GM12875 (cell line): Measurements from ENCODE around the gene AP3B1.

Source experiments
- H3K4me3 ChIP-seq: one replicate; pipeline ENCODE4 v1.5.1; 2011; ENCODE audit warnings: low read depth, low read length, control low read depth
- CTCF ChIP-seq: IDR thresholded peaks from 2 replicates; pipeline ENCODE4 v1.5.1; 2011; ENCODE audit warnings: low read depth, mild to moderate bottlenecking, control low read depth, inconsistent platforms, low read length, moderate library complexity, borderline replicate concordance; ENCODE audit not compliant: insufficient read depth

AP3B1 gene

GRCh38 chr5:77993855-77994318 is 300.6 kb downstream of the AP3B1 start:
- no peak overlapping the region for H3K4me3 ChIP-seq
- TF ChIP-seq CTCF: no peak

- H3K4me3 ChIP-seq: no peak overlapping the region
- no peak for TF ChIP-seq CTCF
Measured at GRCh38 chr5:77993141-77993854, 301.2 kb downstream of the AP3B1 start.

- TF ChIP-seq CTCF: peak; percentile 27; the same call in 1 of the 2 replicates
- no peak overlapping the region for H3K4me3 ChIP-seq
Measured at GRCh38 chr5:77991084-77991483, 303.4 kb downstream of the AP3B1 start.

- no peak for TF ChIP-seq CTCF
- H3K4me3 ChIP-seq: no peak overlapping the region
Measured at GRCh38 chr5:77990020-77990419, 304.5 kb downstream of the AP3B1 start.

- H3K4me3 ChIP-seq: no peak overlapping the region
- no peak for TF ChIP-seq CTCF
Measured at GRCh38 chr5:77987988-77988387, 306.5 kb downstream of the AP3B1 start.

GRCh38 chr5:77987331-77987730 is 307.2 kb downstream of the AP3B1 start:
- no peak for TF ChIP-seq CTCF
- no peak overlapping the region for H3K4me3 ChIP-seq

GRCh38 chr5:77986261-77986660 is 308.2 kb downstream of the AP3B1 start:
- TF ChIP-seq CTCF: no peak
- no peak overlapping the region for H3K4me3 ChIP-seq
